ENCODE data around the gene ETV6.
"Not testable (repeated sequence)": the region's sequence is repeated elsewhere in the genome, so short reads cannot be mapped to it uniquely, and the experiment has no call there.

The ETV6 gene

DNA sequence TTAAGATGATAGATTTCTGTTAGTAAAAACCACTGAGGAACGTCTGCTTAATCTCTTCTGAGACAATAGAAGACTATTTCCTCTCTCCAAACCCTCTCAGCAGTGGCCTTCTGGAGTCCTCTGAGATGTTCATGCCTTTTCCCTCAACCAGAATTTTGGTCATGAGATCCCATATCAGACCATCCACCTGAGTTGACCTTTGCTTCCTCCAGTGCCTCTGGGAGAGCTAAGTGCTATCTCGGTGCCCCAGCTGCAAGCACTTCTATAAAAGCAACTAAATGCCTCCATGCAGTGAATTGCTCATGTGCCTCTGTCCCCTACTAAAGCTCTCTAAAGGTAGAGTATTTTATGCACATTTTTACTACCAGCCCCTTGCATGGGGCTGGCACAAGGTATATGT is 248.4 kb downstream of the ETV6 start:
- DNase-seq: no peak

DNA sequence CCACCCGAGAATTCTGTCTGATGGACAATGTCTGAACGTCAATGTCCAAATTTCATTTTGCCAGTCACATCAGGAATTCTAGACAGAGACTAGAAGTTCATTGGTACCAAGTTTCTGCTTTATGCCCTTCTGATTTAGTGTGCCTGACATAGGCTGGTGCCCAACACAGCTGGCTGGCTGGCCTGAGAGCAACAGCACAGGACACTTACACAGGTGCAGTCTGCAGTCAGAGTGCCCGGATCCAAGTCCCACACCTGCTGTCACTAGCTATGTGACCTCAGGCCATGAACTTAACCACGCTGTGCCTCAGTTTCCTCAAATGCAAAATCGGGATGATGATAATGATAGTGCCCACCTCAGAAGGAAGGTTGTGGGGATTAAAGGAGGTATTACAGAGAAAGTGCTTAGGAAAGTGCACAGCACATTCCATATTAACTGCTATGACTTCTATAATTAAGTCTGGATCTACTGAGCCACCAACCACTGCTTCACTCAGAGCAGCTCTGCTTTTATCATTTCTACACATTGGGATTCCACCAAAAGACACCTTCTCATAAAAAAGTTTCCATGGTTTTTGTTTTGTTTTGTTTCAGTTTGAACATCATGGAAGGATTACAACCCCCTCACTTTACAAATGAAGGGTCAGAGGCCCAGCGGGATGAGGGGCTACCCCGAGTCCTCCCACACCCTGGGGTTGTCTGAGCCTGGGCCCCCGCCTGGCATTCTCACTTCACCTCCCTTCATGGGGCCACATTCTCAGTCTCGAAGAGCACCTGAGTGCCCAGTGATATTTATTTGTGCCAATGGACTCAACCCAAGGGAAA is 252.4 kb downstream of the ETV6 start:
- no peak for DNase-seq

DNA sequence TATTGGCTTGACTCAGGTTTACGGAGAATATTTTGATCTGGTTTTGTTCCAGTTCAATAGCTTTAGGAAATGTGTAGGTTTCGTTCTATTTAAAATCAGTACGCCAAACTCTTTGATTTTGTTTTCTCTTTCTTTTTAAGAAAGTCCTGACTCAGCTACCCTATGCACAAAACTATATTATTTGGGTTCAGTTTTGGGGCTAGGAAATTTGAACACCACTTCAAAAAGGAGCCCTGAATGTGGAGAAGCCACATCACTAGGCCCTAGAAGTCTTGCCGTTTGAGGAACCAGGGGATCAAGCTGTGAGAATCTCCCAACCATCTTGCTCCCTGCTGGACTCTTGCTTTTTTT is 253.0 kb downstream of the ETV6 start:
- DNase-seq: no peak

DNA sequence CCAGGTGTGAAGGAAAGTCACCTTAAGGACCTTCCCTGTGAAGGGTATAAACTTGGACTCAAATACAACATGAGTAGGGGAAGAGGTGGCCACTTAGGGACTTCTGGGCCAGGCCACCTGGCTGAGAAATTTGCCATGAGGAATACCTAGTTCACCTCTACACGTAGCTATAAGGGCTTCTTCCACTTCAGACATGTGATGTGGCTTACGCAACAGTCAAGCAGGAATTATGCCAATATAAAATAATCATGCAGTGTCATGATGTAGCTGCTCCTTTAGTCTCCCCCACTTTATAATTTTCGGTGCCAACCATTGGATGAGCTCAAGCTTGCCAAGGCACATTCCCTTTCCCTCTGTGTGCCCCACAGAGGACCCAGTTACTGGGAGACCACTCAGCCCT is 254.7 kb downstream of the ETV6 start:
- no peak for DNase-seq

DNA sequence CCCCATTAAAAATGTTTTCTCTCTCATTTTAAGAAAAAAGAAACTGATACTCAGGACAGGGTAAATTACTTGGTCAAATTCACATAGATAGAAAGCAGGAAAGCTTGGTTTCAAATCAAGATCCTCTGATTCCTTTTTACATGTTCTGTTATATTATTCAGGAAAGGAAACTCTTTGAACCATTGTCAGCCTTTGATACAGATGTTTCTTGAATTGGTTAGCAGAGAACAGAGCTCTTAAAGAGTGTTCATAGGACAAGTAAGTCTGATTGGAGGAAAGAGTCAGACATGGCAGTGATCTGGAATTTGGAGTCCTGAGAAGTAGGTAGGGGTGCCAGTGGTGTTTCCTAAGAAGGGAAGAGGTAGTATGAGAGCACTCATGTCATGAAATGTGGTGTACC is 256.1 kb downstream of the ETV6 start:
- DNase-seq: no peak

DNA sequence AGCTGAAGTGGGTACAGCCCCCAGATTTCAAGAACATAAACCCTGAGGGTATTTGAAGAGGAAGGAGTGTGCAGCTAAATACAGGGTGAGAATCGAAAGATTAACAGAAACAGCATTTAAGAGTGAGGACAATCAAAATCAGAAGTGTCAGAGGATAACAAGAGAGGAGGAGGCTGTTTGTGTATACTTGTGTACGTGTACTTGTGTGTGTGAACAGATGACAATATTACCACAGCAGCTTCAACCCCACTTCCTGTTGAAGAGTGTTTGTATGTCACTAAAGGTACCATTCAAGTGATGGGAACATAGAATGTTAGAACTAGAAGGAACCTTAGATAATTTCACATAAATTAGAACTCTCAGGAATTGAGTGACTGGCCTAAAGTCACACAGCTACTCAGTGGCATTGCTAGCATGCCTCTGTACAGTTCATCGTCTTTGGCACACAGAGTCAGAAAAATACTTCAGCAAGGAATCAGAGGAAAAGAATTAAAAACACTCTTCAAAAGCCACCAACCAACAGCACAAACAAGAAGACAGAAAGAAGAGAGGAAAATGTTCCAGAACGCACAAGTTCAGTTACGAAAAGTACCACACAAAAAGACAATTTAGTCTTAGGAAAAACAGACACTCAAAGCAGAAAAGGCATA is 256.9 kb downstream of the ETV6 start:
- DNase-seq: no peak

DNA sequence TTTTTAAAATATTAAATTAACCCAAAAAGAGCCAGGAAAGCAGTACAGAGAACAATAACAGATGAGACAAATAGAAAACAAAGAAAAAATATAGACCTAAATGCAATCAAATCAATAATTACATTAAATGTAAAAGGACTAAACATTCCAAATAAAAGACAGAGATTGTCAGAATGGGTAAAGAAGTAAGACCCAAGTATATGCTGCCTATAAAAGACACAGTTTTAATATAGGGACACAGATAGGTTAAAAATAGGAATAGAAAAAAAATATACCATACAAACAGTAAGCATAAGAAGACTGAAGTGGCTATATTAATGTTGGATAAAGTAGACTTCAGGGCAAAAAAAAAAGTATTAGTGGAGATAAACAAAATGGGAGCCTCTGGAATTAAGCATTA is 258.2 kb downstream of the ETV6 start:
- no peak for DNase-seq

DNA sequence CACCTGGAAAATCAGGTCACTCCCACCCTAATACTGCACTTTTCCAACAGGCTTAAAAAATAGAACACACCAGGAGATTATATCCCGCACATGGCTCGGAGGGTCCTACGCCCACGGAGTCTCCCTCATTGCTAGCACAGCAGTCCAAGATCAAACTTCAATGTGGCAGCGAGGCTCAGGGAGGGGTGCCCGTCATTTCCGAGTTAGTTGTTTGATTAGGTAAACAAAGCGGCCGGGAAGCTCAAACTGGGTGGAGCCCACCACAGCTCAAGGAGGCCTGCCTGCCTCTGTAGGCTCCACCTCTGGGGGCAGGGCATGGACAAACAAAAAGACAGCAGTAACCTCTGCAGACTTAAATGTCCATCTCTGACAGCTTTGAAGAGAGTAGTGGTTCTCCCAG is 259.9 kb downstream of the ETV6 start:
- not testable (repeated sequence) for DNase-seq

DNA sequence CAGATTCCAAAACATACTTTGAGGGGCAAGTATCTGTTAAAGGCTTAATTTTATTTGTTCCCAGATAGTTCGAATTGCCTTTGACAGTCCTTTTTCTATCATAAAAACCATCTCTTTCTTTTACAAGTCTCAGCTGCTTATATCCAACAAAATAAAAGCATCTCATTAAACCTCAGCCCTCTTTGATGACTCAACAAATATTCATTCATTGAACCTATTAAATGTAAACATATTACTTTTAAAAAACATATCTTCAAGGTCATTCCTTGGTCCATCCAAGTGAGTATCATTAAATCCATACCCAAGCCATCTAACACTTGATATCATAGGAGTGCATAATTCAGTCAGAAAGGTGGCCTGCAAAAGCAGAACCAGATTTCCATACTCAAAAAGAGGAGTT is 266.6 kb downstream of the ETV6 start:
- no peak for DNase-seq

DNA sequence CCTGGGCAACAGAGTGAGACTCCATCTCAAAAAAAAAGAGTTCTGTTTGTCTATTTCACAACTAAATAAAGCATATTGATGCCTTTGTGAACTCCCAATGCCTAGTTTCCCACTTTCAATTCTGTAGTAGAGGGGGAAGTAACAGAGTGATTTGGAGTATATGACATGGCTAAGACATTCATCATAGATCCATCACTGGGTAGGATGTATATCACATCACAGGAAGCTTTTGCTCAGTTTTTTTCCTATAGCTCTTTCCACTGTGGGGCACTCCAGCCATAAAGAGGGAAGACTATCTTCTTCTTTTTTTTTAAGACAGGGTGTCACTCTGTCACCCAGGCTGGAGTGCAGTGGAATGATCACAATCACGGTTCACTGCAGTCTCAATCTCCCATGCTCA is 267.3 kb downstream of the ETV6 start:
- no peak for DNase-seq

DNA sequence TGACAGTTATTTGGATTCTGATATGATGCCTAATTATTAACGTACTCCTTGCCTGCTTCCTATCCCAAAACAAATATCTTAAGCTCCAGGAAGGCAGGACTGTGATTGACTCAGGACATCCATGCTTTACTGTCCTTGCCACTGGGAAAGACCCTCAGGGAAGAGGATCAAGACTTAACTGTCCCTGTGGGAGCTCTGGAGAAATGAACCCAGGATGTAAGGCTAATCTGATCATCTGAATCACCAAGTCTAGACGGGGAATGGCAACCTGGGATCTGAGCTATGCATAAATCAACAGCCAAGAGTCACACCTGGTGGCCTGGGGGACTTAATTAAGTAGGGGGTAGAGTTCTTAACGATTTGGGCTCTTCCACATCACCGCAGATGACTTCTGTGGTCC is 268.0 kb downstream of the ETV6 start:
- no peak for DNase-seq

DNA sequence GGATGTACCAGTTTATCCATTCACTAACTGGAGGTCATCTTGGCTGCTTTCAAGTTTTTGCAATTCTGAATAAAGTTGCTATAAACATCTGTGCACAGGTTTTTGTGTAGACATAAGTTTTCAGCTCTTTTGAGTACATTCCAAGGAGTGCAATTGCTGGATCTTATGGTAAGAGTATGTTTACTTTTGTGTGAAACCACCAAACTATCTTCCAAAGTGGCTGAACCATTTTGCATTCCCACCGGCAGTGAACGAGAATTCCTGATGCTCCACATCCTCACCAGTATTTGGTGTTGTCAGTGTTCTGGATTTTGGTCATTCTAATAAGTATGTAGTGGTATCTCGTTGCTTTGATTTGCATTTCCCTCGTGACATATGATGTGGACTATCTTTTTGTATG is 270.8 kb downstream of the ETV6 start:
- no peak for DNase-seq

DNA sequence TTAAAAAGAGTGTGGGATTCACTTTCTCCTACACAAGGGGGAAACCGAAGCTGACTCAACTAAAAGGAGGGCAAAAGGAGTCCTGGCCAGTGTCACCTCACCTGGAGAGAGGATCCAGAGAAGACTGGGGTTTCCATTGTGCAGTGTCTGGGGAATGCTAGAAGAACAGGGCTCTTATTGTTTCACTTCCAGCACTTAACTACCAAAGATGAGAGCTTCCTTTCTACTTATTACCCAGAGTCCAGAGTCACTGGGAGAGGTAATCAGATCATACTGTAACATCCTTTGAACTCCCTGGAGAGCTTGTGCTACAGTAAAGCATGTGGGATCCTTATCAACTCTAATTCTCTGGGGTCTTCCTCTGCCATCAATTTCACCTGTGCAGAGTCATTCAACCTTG is 272.9 kb downstream of the ETV6 start:
- DNase-seq: no peak

DNA sequence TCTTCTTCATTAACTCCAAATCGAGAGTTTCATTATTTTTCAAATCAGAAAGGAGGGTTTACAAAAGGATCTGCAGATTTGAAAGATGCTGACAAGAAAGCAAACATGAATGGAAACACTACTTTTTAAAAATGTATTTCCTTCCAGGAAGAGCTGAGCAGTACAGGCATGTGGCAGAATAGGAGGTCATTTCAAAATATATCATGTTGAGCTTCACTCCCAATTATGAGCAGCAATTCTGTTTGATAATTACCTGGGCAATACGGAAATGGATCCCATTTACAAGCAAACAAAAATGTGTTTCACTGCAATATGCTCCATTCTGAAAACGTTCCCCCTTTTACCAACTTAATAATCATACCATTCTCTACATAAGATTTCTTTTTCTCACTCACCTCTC is 273.6 kb downstream of the ETV6 start:
- DNase-seq: no peak

DNA sequence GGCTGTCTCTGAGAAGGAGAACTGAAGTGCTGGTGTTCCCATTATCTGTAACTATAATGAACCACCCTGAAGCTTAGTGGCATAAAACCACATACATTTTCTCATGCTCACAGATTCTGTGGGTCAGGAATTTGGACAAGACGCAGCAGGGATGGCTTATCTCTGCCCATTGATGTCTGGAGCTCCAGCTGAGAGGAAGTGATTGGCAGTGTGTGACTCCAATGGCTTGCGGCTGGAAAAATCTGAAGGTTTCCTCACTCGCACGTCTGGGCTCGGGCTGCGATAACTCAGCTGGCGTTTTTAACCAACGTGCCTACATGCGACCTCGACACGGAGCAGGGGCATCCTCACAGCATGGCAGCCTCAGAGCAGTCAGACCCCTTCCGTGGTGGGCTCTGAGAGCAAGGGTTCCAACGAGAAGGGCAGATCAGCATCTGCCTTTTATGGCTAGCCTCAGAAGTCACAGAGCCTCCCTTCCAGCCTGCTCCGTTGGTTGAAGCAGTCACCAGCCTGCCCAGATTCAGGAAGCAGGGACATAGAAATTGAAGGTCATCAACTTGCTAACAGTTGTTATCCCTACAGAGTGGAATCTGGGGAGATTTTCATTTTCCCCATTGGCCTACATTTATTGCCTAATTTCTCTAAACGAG is 277.9 kb downstream of the ETV6 start:
- no peak for DNase-seq

DNA sequence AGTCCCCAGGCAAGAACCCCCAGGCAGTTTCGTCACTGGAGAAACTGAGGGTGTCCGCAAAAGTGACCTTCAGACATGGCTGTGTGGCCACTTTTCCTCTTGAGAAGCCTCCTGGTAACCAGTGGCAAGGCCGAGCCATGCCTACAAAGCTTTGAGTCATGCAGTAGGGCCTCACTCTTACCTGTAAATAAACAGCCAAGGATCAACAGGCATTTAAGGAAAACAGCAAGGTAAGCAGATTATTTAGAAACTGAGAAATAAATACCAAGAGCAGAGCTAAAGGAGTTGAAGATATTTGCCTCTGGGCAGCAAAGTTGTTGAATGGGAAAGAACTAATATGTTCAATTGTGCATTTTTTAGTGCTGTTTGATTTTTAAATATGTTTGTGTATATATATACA is 280.2 kb downstream of the ETV6 start:
- DNase-seq: no peak

DNA sequence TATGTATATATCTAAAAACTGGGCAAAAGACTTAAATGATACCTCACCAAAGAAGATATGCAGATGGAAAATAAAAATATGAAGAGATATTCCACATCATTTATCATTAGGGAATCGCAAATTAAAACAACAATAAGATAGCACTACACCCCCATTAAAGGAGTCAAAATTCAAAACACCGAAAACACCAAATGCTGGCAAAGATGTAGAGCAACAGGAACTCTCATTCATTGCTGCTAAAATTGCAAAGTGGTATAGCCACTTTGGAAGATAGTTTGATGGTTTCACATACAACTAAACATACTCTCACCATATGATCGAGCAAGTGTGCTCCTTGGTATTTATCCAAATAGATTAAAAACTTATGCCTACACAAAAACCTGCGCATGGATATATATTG is 289.7 kb downstream of the ETV6 start:
- no peak for DNase-seq

DNA sequence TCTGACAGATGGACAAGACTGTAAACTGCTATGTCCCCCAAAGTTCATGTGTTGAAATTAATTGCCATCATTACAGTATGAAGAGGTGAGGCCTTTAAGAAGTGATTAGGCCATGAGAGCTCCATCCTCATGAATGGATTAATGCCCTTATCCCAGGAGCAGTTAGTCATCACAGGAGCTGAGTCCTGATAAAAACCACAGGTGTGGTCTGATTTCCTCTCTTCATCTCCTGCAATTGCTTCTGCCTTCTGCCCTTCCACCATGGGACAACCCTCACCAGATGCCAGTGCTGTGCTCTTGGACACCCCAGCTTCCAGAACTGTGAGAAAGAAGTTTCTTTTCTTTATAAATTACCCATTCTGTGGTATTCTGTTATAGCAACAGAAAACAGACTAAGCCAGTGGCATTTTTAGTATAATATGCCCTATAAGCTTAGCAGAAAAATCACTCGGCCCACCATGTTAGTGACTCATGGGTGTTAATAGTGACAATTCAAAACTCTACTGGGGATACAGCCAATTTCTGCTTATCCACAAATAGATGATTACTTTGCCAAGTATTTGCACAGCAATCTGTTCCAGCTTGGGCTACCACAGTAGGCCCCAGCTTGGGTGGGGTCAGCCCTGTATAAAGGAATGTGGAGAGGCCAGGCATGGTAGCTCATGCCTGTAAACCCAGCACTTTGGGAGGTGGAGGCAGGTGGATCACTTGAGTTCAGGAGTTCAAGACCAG is 292.3 kb downstream of the ETV6 start:
- no peak for DNase-seq

DNA sequence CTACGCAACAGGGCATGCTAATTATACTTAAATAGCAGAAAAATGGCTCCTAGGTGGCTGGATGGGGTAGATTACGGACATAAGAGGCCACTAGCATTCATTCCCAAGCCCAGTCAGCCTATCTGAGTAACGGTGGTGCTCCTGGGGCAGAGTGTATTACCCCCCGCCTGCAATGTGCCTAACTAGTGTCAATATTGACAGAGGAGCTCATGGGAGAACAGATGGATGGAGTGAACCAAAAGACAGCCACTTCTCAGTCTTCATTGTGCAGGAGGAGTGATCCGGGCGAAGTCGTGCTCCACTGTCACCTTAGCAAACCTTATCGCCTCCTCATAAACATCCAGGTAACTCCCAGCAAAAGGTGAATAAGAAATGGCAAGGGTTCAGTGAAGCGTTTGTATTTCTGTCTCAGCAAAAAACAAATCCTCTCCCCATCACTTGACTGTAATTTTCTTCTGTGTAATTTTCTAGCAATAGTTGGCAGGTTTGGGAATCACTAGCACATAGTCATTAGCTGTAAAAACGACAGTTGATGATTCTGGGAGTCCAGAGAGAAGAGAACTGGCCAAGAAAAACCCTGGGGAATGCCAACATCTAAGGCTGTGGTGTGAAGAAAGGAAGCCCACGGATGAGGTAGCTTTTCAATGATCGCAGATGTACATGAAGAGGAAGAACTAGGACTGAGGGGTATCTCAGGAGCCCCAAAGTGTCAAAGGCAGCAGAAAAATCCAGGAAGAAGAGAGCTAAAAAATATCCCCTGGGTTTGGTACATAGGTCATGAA is 294.6 kb downstream of the ETV6 start:
- no peak for DNase-seq

Measured in SW 1271 (cell line).